ENCODE data around the gene SPDYA.

SPDYA gene

DNA sequence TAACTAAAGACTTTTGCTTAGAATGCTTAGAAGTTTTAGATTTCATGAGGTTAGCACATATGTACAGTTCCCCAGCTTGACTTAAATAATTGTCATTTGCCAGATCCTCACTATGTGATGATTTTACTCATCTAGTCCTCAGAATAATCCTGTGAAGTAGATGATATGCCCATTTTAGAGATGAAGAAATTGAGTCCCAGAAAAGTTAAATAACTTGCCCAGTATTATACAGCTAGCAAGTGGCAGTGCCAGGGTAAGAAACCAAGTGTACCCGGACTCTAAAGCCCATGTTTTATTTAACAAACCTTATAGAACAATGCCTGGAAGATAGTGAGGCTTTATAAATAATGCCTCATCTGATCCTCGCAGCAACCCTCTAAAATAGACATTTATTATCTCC is 28.3 kb downstream of the SPDYA start:
- Histone ChIP-seq H2AFZ (ENCODE audit: low read length) (no peak overlapping the region), H3K9me3 (replicated peaks; ENCODE audit: insufficient read depth, low read length) (no peaks in the 10 kb centered on the region), H3K79me2 (ENCODE audit: low read length) (no peaks in the 10 kb centered on the region), H3K9ac (ENCODE audit: low read length) (no peak overlapping the region), H3K4me2 (ENCODE audit: low read depth, low read length) (no peak overlapping the region), H3F3A (ENCODE audit: insufficient read depth, low read length) (no peaks in the 10 kb centered on the region), H3K4me3 (ENCODE audit: low read length) (no peak overlapping the region), H4K20me1 (ENCODE audit: insufficient read depth, low read length) (no peaks in the 10 kb centered on the region), H3K9me2 (replicated peaks; ENCODE audit: insufficient read depth, low read length) (no peaks in the 10 kb centered on the region), H3K27me3 (replicated peaks; ENCODE audit: insufficient read depth, low read length) (no peaks in the 10 kb centered on the region), H3K36me3 (replicated peaks; ENCODE audit: insufficient read depth, low read length) (no peaks in the 10 kb centered on the region), H3K27ac (ENCODE audit: low read length) (no peak overlapping the region), H3K4me1 (ENCODE audit: low read length) (no peaks in the 10 kb centered on the region)
- no peak for TF ChIP-seq EZH2 (optimal IDR thresholded peaks at IDR 0.05; ENCODE audit: low read depth, low read length)
- TF ChIP-seq, protein P1, sequence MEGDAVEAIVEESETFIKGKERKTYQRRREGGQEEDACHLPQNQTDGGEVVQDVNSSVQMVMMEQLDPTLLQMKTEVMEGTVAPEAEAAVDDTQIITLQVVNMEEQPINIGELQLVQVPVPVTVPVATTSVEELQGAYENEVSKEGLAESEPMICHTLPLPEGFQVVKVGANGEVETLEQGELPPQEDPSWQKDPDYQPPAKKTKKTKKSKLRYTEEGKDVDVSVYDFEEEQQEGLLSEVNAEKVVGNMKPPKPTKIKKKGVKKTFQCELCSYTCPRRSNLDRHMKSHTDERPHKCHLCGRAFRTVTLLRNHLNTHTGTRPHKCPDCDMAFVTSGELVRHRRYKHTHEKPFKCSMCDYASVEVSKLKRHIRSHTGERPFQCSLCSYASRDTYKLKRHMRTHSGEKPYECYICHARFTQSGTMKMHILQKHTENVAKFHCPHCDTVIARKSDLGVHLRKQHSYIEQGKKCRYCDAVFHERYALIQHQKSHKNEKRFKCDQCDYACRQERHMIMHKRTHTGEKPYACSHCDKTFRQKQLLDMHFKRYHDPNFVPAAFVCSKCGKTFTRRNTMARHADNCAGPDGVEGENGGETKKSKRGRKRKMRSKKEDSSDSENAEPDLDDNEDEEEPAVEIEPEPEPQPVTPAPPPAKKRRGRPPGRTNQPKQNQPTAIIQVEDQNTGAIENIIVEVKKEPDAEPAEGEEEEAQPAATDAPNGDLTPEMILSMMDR (IDR thresholded peaks at IDR 0.05; ENCODE audit: low read length): no peak
- TF ChIP-seq EZH2phosphoT487 (IDR thresholded peaks at IDR 0.05; ENCODE audit: low read length): no peak
- DNase-seq: no peak

DNA sequence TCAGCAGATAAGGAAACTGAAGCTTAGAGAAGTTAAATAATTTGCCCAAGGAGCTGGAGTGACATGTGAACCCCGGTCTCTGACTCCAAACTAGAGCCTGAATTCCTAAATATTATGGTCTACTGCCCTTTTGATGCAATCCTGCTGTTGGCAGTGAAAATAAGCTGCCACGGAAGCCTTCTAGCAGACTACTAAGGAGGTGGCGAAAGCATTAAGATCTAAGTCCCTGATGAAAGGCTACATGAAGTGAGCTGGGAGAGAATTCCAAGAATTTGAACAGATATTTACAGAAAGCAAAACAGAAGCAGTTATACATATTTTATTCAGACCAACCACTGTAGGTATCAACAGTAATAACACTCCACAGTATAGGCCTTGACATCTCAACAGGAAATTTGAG is 31.4 kb downstream of the SPDYA start:
- H3K9me2 ChIP-seq (replicated peaks; ENCODE audit: insufficient read depth, low read length): no peaks in the 10 kb centered on the region
- H3K79me2 ChIP-seq (ENCODE audit: low read length): no peaks in the 10 kb centered on the region
- no peaks in the 10 kb centered on the region for H3F3A ChIP-seq (ENCODE audit: insufficient read depth, low read length)
- DNase-seq: no peak
- no peak overlapping the region for H2AFZ ChIP-seq (ENCODE audit: low read length)
- H3K4me2 ChIP-seq (ENCODE audit: low read depth, low read length): no peak overlapping the region
- H4K20me1 ChIP-seq (ENCODE audit: insufficient read depth, low read length): no peaks in the 10 kb centered on the region
- H3K9ac ChIP-seq (ENCODE audit: low read length): no peak overlapping the region
- H3K27me3 ChIP-seq (replicated peaks; ENCODE audit: insufficient read depth, low read length): no peaks in the 10 kb centered on the region
- H3K36me3 ChIP-seq (replicated peaks; ENCODE audit: insufficient read depth, low read length): no peaks in the 10 kb centered on the region
- H3K4me3 ChIP-seq (ENCODE audit: low read length): no peak overlapping the region
- H3K27ac ChIP-seq (ENCODE audit: low read length): no peak overlapping the region
- no peaks in the 10 kb centered on the region for H3K4me1 ChIP-seq (ENCODE audit: low read length)
- H3K9me3 ChIP-seq (replicated peaks; ENCODE audit: insufficient read depth, low read length): no peaks in the 10 kb centered on the region
- TF ChIP-seq, protein P1 (IDR thresholded peaks at IDR 0.05; ENCODE audit: low read length): no peak
- TF ChIP-seq EZH2phosphoT487 (IDR thresholded peaks at IDR 0.05; ENCODE audit: low read length) (no peak), EZH2 (optimal IDR thresholded peaks at IDR 0.05; ENCODE audit: low read depth, low read length) (no peak)

DNA sequence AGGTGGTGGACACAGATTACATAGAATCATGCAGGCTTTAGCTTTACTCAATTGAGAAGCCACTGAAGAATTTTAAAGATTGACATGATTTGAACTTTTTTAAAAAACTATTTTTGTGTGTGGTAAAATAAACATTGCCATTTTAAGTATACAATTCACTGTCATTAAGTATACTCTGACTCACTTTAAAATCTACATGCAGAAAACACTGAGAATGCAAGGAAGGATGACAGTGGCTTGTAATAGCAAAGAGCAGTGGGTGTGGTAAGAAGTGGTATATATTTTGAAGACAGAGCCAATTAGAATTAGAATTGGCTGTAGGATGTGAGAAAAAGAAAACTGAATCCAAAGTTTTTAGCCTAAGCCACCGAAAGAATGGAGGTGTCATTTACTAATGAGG is 44.6 kb downstream of the SPDYA start:
- H3K4me1 ChIP-seq (ENCODE audit: low read length): no peaks in the 10 kb centered on the region
- no peaks in the 10 kb centered on the region for H3K9me2 ChIP-seq (replicated peaks; ENCODE audit: insufficient read depth, low read length)
- H3K79me2 ChIP-seq (ENCODE audit: low read length): no peaks in the 10 kb centered on the region
- TF ChIP-seq EZH2 (optimal IDR thresholded peaks at IDR 0.05; ENCODE audit: low read depth, low read length) (no peak), EZH2phosphoT487 (IDR thresholded peaks at IDR 0.05; ENCODE audit: low read length) (no peak)
- TF ChIP-seq, protein P1 (IDR thresholded peaks at IDR 0.05; ENCODE audit: low read length): no peak
- no peaks in the 10 kb centered on the region for H3F3A ChIP-seq (ENCODE audit: insufficient read depth, low read length)
- H3K4me3 ChIP-seq (ENCODE audit: low read length): no peak overlapping the region
- no peak for DNase-seq
- H3K27me3 ChIP-seq (replicated peaks; ENCODE audit: insufficient read depth, low read length): no peaks in the 10 kb centered on the region
- H4K20me1 ChIP-seq (ENCODE audit: insufficient read depth, low read length): no peaks in the 10 kb centered on the region
- no peak overlapping the region for H3K27ac ChIP-seq (ENCODE audit: low read length)
- H3K9me3 ChIP-seq (replicated peaks; ENCODE audit: insufficient read depth, low read length): no peaks in the 10 kb centered on the region
- H3K9ac ChIP-seq (ENCODE audit: low read length): no peak overlapping the region
- H2AFZ ChIP-seq (ENCODE audit: low read length): no peak overlapping the region
- H3K4me2 ChIP-seq (ENCODE audit: low read depth, low read length): no peak overlapping the region
- no peaks in the 10 kb centered on the region for H3K36me3 ChIP-seq (replicated peaks; ENCODE audit: insufficient read depth, low read length)

All from MM.1S (cell line).